ENCODE data around the gene CRHR1.

DNA sequence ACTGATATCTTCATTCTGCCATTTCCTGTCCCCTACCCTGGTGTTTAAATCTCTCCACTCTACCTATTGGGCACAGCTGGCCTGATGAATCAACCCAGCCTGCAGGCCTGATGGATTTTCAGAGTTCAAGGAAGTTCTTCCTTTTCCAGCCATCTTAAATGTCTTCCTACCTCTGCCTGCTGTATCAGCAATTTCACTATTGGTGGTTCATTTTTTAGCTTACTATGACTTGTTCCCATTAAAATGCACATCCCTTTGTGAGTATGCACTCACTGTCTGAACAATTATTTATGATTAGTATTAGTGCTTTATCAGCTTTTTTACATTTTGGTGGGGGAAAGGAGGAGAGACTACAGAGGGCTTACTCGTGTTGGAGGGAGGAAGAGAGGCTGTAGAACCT lies 48.6 kb upstream of the CRHR1 start:
- TF ChIP-seq CTCF (IDR thresholded peaks at IDR 0.05), result no peak
- TF ChIP-seq POLR2A (IDR thresholded peaks at IDR 0.05), result no peak

Data from thyroid gland (tissue), 4 donors.